SK-N-SH (cell line): ENCODE data around the gene RABL2A. TPM values are rescaled to one million over a fixed set of nuclear protein-coding genes. Genes with fewer than 3 reads are reported as not detected.
A peak's percentile ranks its signal among the peaks of the same experiment; 100 is the strongest.
"Not testable (repeated sequence)": the region's sequence is repeated elsewhere in the genome, so short reads cannot be mapped to it uniquely, and the experiment has no call there.

Experiments used
- CTCF ChIA-PET: fragments of 300-600, 350-600 bp; formaldehyde crosslinking; extraction: SDS; loops from one replicate; lab custom pipeline; 2021; lab: Yijun Ruan, JAX
- POLR2A ChIA-PET: fragments of 350-600 bp; sonication (Branson Sonifier 250); formaldehyde crosslinking; extraction: SDS; loops from one replicate; lab custom pipeline; 2020; ENCODE audit warnings: antibody characterized with exemption, inconsistent platforms; lab: Yijun Ruan, JAX
- DNase-seq: peaks from one replicate; pipeline ENCODE4 v3.0.0; 2012
- H2AFZ ChIP-seq: fragments of 200-600 bp; sonication (generic); 2 replicates; pipeline ENCODE4 v1.8.1; 2016; ENCODE audit warnings: antibody characterized with exemption, mild to moderate bottlenecking, low read depth
- H3F3A ChIP-seq: fragments of 200-600 bp; sonication (generic); replicated peaks from 2 replicates; pipeline ENCODE3; 2016; ENCODE audit warnings: antibody characterized with exemption, mild to moderate bottlenecking; ENCODE audit not compliant: insufficient read depth
- H3K27ac ChIP-seq, 2 experiments: fragments of 200-500 bp in 1 of 2; fragments of 200-600 bp in 1 of 2; sonication (Bioruptor generic) in 1 of 2; sonication (generic), shearing (Covaris generic) in 1 of 2; 2 replicates each; pipeline versions ENCODE4 v1.5.1 to v1.6.1; 2014 to 2016; ENCODE audit warnings: low read depth in 2 of 2, inconsistent platforms in 1 of 2, low read length in 1 of 2, mild to moderate bottlenecking in 1 of 2, mixed read lengths in 1 of 2
- H3K27me3 ChIP-seq: fragments of 200-600 bp; sonication (generic), shearing (Covaris generic); 2 replicates; pipeline ENCODE4 v1.6.1; 2016; ENCODE audit warnings: mixed run types; ENCODE audit not compliant: insufficient read depth
- H3K36me3 ChIP-seq, 2 experiments: fragments of 200-500 bp in 1 of 2; fragments of 200-600 bp in 1 of 2; sonication (Bioruptor generic) in 1 of 2; sonication (generic) in 1 of 2; replicated peaks in 1 of 2; 2 replicates each; pipeline versions ENCODE3 to v1.5.1; 2014 to 2016; ENCODE audit warnings: low read length in 1 of 2, mild to moderate bottlenecking in 1 of 2; ENCODE audit not compliant: insufficient read depth in 2 of 2, control insufficient read depth in 1 of 2
- H3K4me1 ChIP-seq, 2 experiments: fragments of 200-500 bp in 1 of 2; fragments of 200-600 bp in 1 of 2; sonication (Bioruptor generic) in 1 of 2; sonication (generic), shearing (Covaris generic) in 1 of 2; 2 replicates each; pipeline versions ENCODE4 v1.5.1 to v1.6.1; 2014 to 2016; ENCODE audit warnings: low read depth in 1 of 2, low read length in 1 of 2, mixed run types in 1 of 2; ENCODE audit not compliant: insufficient read depth in 2 of 2, control insufficient read depth in 1 of 2
- H3K4me2 ChIP-seq: fragments of 200-600 bp; sonication (generic), shearing (Covaris generic); 2 replicates; pipeline ENCODE4 v1.6.1; 2017; ENCODE audit warnings: mixed run types
- H3K4me3 ChIP-seq, 2 experiments: fragments of 200-500 bp in 1 of 2; fragments of 200-600 bp in 1 of 2; sonication (Bioruptor generic) in 1 of 2; sonication (generic), shearing (Covaris generic) in 1 of 2; 2 replicates each; pipeline versions ENCODE4 v1.5.1 to v1.8.1; 2014 to 2016; ENCODE audit warnings: low read depth in 2 of 2, inconsistent platforms in 1 of 2, low read length in 1 of 2, mild to moderate bottlenecking in 1 of 2, mixed read lengths in 1 of 2, moderate library complexity in 1 of 2
- H3K79me2 ChIP-seq: fragments of 200-600 bp; sonication (generic); 2 replicates; pipeline ENCODE4 v1.8.1; 2017; ENCODE audit warnings: mild to moderate bottlenecking; ENCODE audit not compliant: insufficient read depth
- H3K9ac ChIP-seq: fragments of 200-600 bp; sonication (generic); 2 replicates; pipeline ENCODE4 v1.6.1; 2017; ENCODE audit warnings: mixed run types
- H3K9me2 ChIP-seq: fragments of 200-600 bp; sonication (generic); 2 replicates; pipeline ENCODE4 v1.6.1; 2017; ENCODE audit warnings: mixed run types
- H3K9me3 ChIP-seq: fragments of 200-600 bp; sonication (generic); 2 replicates; pipeline ENCODE4 v1.6.1; 2017; ENCODE audit warnings: mixed run types, mild to moderate bottlenecking, moderate library complexity
- H4K20me1 ChIP-seq: fragments of 200-600 bp; sonication (generic); 2 replicates; pipeline ENCODE4 v1.6.1; 2017; ENCODE audit warnings: mild to moderate bottlenecking, mixed run types; ENCODE audit not compliant: insufficient read depth
- CTCF ChIP-seq: fragments of 200-600 bp; sonication (generic); IDR thresholded peaks from 2 replicates; pipeline ENCODE4 v1.6.1; 2017; ENCODE audit warnings: antibody characterized with exemption, mild to moderate bottlenecking, moderate library complexity
- EZH2phosphoT487 ChIP-seq: fragments of 200-600 bp; sonication (generic); IDR thresholded peaks from 2 replicates; pipeline ENCODE4 v1.6.1; 2017; ENCODE audit warnings: low read depth, mixed run types, mild to moderate bottlenecking, antibody characterized with exemption, moderate library complexity, borderline replicate concordance
- IRF3 ChIP-seq: fragments of 150-350 bp; IDR thresholded peaks from 2 replicates; pipeline ENCODE4 v1.6.1; 2016; ENCODE audit warnings: mild to moderate bottlenecking, low read depth, low read length
- MXI1 ChIP-seq: IDR thresholded peaks from 2 replicates; pipeline ENCODE4 v1.6.1; 2012; ENCODE audit warnings: mild to moderate bottlenecking, low read depth, low read length, improper control_type of control experiment
- NFIC ChIP-seq: IDR thresholded peaks from 2 replicates; pipeline ENCODE4 v1.4.0; 2012; ENCODE audit warnings: borderline replicate concordance
- TAF1 ChIP-seq: IDR thresholded peaks from 2 replicates; pipeline ENCODE4 v1.6.1; 2012; ENCODE audit warnings: low read depth, mild to moderate bottlenecking, low read length, moderate library complexity, borderline replicate concordance
- TEAD4 ChIP-seq: IDR thresholded peaks from 2 replicates; pipeline ENCODE4 v1.4.0; 2012; ENCODE audit warnings: mild to moderate bottlenecking, borderline replicate concordance; ENCODE audit not compliant: insufficient read depth
- WGBS: methylation state at CpG from one replicate; pipeline ENCODE4 v1.1.6; 2017; ENCODE audit warnings: low lambda C conversion rate; 5-methylcytosine and 5-hydroxymethylcytosine counted together
- polyA plus RNA-seq, 3 experiments: library from polyadenylated mRNA; depleted of rRNA; stranded (reverse); fragments of >200 nt; gene quantifications; 2 replicates each; pipeline ENCODE4 v1.2.3, GENCODE V29; 2012

Gene RABL2A
- polyA plus RNA-seq, 1 of the 3 experiments (the other 2 are of a cell fraction): 26.4 TPM

GRCh38 chr2:113602040-113602769 is 24.9 kb upstream of the RABL2A start:
- H3F3A ChIP-seq, H4K20me1 ChIP-seq, H3K79me2 ChIP-seq, H3K27me3 ChIP-seq, H3K9me2 ChIP-seq, H3K9me3 ChIP-seq, H3K4me3 ChIP-seq, CTCF ChIA-PET, DNase-seq, H3K27ac ChIP-seq, H3K9ac ChIP-seq, H2AFZ ChIP-seq, POLR2A ChIA-PET, H3K4me2 ChIP-seq, H3K36me3 ChIP-seq, H3K4me1 ChIP-seq: not testable (repeated sequence)
- peak; percentile 55 for TF ChIP-seq CTCF
- WGBS: 95% methylated on average over 32 of the region's 51 CpGs

- Histone ChIP-seq H3F3A (no peaks in the 10 kb centered on the region), H3K9ac (0 out of 2 replicates have a peak overlapping the region, but pooled peaks have one; percentile 44), H3K4me1 (no peaks in the 10 kb centered on the region; a peak in 1 of 4 replicates), H3K27ac (peak overlapping the region; percentile 50 to 79), H3K9me2 (no peaks in the 10 kb centered on the region), H3K9me3 (no peaks in the 10 kb centered on the region), H3K4me3 (peak overlapping the region; percentile 59 to 68), H3K36me3 (no peaks in the 10 kb centered on the region), H3K79me2 (no peaks in the 10 kb centered on the region), H3K27me3 (no peaks in the 10 kb centered on the region), H3K4me2 (peak overlapping the region; percentile 73), H4K20me1 (no peaks in the 10 kb centered on the region), H2AFZ (peak overlapping the region; percentile 87; the same call in 1 of the 2 replicates)
- ChIA-PET POLR2A (interaction anchor here (0.7 kb wide), 1 partner anchor 1502 kb away, joined by 3 read pairs; no protein-coding TSS in a partner anchor), CTCF (interaction anchor here (1.0 to 1.1 kb wide), 2 partner anchors 83 to 101 kb away, joined by 3 to 5 read pairs; no protein-coding TSS in a partner anchor)
- 3% methylated on average over 2 of the region's 2 CpGs for WGBS
- no peak for DNase-seq
- no peak for TF ChIP-seq EZH2phosphoT487
- TF ChIP-seq TAF1: no peak
- TF ChIP-seq MXI1: no peak
- TF ChIP-seq TEAD4: no peak
- no peak for TF ChIP-seq IRF3
- no peak for TF ChIP-seq NFIC
- TF ChIP-seq, all 33 proteins: peak for 0
These were observed 24.1 kb upstream of the RABL2A start for GRCh38 chr2:113602869-113603466.
